ENCODE results near the gene LPAR6.

DNA sequence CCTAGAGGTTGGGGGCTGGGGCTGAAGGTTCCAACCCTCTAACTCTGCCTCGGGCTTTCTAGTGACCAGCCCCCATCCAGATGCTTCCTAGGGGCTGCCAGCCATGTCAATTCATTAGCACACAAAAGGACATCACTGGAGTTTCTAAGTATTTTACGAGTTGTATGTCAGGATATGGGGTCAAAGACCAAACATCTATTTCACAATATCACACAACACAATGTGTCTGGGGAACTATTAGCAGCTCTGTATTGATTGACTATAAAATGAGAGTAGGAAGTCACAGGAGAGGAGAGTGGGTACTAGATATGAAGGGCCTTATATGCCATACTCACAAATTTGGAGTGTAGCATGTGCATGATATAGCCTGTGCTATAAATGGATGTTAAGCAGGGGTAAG lies 42.1 kb downstream of the LPAR6 start:
- no peak for TF ChIP-seq POLR2A (IDR thresholded peaks at IDR 0.05)
- TF ChIP-seq, protein P1, sequence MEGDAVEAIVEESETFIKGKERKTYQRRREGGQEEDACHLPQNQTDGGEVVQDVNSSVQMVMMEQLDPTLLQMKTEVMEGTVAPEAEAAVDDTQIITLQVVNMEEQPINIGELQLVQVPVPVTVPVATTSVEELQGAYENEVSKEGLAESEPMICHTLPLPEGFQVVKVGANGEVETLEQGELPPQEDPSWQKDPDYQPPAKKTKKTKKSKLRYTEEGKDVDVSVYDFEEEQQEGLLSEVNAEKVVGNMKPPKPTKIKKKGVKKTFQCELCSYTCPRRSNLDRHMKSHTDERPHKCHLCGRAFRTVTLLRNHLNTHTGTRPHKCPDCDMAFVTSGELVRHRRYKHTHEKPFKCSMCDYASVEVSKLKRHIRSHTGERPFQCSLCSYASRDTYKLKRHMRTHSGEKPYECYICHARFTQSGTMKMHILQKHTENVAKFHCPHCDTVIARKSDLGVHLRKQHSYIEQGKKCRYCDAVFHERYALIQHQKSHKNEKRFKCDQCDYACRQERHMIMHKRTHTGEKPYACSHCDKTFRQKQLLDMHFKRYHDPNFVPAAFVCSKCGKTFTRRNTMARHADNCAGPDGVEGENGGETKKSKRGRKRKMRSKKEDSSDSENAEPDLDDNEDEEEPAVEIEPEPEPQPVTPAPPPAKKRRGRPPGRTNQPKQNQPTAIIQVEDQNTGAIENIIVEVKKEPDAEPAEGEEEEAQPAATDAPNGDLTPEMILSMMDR (IDR thresholded peaks at IDR 0.05), result no peak

Data from suprapubic skin (tissue), 3 donors.